HG02642 (cell line): ENCODE results near the gene RO60.
A peak's percentile ranks its signal among the peaks of the same experiment; 100 is the strongest.

Experiments used
- ATAC-seq: cut with Tn5 transposase; IDR thresholded peaks from one replicate; pipeline ENCODE4 v1.9.1; 2021; ENCODE audit warnings: mild to moderate bottlenecking; ENCODE audit not compliant: unreplicated experiment, poor library complexity

Gene RO60

DNA sequence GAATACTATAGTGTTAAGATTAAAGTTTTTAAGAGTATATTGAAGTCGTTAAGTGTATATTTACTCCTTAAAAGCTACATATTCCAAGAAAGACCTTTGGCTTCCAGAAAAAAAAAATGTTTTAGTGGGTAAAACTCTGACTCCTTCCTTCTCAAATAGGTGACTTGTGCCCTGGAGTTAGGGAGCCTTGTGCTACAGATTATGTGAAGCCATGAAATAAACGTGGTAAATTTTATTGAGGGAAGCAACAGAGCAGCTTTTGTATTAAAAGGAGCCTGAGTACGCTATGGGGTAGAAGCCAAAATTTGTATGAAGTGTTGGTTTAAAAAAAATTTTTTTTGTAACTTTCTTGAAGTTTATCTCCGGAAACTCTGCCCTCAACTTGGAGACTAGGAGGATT is 994 bp downstream of the RO60 start:
- no peak for ATAC-seq

DNA sequence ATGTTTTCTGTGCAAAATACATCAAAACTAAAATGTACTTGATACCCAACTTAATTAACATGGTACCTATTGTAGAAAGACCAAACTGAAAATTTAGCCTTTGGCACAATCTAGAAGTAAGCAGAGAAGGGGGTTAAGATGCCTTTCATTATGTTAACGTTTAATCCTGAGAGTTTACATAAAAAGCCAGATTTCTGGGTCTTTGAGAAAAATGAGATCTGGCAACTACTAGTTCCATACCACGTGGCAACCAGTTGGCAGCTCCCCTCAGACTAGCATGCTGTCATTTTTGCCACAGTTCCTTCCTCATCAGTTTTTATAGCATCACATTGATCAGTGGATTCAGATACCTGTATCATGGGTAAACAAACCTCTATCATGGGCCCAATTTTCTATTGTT is 1.5 kb downstream of the RO60 start:
- ATAC-seq: no peak

DNA sequence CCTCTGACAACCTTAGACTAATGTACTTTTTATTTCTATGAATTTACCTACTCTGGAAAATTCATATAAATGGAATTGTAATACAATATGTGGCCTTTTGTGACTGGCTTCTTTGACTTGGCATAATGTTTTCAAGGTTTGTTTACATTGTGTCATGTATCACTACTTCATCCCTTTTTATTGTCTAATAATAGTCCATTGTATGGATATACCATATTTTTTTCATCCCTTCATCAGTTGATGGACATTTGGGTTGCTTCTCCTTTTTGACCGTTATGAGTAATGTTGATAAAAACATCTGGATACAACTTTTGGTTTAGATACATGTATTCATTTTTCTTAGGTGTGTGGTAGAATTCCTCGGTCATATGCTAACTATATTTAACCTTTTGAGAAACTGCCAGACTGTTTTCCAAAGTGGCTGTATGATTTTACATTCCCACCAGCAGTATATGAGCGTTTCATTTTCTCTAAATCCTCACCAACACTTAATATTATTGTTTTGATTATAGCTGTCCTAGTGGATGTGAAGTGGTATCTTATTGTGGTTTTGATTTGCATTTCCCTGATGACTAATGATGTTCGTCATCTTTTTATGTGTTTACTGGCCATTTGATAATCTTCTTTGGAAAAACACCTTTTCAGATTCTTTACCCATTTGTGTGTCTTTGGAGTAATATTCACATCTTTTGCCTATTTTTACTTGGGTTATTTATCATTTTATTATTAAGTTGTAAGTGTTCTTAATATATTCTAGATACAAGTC is 3.5 kb downstream of the RO60 start:
- ATAC-seq: no peak

DNA sequence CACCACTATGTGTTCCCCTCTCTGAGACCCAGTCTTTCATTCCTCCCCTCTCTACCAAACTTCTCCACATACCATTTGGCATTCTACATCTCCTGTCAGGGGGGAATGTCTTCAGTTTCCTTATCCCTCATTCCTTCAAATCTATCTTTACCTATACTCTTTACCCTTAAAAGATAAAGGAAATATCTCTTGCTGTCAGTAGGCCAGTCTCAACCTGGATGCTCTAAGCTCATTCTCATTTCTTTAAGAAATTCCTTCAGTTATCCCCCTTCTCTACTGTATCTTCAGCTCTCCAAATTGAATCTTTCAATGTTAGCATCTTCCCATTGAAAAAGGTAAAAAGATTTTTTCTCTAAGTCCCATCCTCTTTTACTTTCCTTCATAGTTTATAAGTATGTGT is 6.5 kb downstream of the RO60 start:
- no peak for ATAC-seq

DNA sequence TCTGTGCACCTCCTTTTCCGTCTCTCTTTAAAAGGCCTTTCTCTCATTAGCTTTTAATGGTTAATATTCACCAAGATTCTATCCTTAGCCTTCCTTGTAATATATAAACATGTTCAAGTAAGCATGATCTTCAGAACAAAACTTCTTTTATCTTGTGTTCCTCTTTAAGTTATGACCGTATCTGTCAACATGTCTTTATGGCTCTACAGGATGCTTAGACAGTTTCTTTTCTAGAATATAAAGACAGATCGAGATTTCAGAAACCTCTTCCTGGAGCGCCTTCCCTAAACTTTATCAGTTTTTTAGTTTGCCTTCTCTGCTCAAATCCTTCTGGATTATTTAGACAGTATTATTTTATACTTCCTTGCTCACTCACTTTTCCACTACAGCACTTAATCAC is 7.2 kb downstream of the RO60 start:
- ATAC-seq: no peak

DNA sequence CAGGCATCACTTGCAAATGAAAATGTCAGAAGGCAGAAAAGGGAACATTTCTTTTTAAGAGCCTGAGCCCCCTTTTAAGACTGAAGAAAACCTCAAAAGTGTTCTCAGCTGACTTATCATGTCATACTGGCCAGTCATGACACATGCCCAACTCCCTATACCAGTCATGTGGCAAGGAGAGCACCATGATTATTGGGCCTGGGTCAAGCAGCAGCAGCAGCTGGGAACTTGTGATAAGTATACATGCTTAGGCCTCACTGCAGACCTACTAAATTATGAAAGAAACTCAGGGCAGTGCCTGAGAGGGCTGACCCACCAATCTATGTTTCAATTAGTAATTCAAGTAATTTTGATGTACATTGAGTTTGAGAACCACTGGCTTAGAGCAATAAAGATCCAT is 8.6 kb downstream of the RO60 start:
- ATAC-seq: no peak

DNA sequence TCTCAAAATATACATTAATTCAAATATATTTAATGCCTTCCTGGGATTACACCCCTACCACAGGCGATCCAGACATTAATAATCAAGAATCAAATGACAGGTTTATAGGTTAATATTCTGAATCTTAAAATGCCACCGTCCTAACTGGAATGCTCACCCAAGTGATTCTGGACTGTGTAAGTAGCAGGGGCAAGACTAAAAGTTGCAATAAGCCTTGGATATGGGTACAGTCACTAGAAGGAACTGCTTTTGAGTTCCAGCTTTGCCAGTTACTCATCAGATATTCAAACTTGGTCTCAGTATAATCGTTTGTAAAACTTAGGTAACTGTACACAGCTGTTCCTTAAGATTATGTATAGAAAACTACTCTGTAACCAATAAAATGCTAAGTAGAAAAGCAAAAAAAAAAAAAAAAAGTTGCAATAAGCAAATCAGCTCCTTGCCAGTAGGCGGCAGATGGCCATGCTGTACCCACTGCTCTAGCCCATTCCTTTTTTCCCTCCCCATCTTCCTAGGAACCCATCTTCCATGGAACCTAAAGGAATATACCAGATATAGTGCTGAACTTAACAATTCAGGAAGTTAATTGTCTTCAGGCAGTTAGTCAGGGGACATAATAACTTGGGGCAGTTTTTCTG is 10.5 kb downstream of the RO60 start:
- ATAC-seq: peak; percentile 33

DNA sequence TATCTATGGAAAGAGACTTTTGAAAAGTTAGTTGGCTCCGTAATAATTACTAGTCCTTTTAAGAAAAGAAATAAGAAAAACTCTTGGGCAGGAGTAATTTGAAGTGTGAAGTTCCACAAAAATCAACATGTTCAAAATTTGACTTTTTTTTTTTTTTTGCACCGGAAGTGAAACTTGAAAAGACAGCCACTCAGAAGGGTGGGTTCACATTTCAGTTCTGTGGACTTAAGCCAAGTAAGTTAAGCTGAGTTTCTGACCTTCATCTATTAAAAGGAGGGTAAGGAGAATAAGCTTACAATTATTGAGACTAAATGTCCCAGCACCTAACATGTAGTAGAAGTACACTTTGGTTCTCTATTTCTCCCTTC is 11.0 kb downstream of the RO60 start:
- peak; percentile 37 for ATAC-seq

DNA sequence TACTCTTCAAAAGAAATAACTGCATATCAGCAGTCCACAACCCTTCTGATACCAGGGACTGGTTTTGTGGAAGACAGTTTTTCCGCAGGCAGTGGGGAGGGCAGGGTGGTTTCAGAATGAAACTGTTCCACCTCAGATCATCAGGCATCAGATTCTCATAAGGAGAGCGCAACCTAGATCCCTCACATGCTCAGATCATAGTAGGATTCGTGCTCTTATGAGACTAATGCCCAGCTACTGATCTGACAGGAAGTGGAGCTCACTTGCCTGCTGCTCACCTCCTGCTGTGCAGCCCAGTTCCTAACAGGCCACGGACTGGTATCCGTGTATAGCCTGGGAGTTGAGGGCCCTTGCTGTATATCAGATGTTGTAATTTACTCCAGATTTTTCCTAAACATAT is 11.5 kb downstream of the RO60 start:
- ATAC-seq: peak; percentile 55

DNA sequence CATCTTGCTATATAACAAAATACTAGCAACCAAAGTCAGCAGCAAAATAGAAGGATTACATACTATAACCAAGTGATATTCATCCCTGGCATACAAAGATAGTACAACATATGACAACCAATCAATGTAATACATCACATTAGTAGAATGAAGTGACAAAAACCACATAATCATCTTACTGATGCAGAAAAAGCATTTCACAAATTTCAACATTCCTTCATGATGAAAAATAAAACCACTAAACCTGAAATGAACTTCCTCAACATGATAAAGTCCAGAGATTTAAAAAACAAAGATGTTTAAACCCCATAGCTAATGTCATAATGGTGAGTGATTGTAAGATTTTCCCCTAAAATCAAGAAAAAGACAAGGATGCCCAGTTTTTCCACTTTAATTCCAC is 18.6 kb downstream of the RO60 start:
- ATAC-seq: no peak

DNA sequence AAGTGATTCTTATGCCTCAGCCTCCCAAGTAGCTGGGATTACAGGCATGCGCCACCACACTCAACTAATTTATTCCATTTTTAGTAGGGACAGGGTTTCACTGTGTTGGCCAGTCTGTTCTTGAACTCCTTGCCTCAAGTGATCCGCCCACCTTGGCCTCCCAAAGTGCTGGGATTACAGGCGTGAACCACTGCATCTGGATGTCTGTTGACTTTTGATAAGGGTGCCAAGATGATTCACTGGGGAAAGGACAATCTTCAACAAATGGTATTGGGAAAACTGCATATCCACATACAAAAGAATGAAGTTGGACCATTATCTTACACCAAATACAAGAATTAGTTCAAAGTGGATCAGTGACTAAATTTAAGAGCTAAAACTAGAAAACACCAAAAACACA is 19.8 kb downstream of the RO60 start:
- ATAC-seq: no peak

DNA sequence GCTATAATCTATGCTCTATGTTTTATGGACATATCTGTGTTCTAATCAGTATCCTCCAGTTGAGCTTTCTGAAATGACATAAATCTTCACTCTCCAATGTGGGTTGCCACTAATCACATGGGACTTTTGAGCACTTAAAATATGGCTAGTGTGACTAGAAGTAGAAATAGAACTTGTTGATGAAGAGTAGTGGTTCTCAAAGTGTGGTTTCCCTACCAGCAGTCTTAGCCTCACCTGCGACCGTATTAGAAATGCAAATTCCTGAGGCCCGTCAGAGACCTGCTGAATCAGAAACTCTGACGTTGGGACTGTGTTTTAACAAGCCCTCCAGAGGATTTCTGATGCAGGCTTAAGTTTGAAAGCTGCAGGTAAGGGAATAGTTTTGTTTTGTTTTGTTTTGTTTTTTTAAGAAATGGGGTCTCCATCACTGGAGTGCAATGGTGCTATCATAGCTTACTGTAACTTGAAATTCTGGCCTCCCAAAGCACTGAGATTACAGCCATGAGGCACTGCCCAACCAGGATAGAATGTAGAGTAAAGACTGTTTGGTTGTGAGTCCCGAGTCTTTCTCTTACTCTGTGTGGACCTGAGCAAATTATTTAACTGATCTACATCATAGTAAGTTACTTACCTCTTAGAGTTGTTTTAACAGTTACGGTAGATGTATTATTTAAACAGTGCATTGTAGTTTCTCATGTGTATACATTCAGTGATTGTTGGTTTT is 24.1 kb downstream of the RO60 start:
- ATAC-seq: peak; percentile 97

DNA sequence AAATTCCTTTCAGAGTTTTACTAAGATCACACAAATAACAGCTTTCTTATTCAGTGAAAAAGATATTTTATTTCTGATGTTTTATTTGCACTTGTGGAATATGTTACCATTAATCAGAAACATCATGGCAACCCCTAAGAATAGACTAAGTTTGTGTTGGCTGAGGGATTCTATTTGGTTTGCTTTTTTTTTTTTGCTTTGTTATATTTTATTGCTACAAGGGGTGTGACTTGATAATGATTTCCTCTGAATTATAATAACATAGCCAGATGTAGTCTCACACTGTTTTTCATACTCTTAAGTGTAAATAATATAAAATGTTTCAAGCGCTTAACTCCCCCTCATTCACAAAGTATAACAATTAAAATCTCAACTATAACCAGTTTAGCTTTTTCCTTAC is 25.9 kb downstream of the RO60 start:
- ATAC-seq: no peak

DNA sequence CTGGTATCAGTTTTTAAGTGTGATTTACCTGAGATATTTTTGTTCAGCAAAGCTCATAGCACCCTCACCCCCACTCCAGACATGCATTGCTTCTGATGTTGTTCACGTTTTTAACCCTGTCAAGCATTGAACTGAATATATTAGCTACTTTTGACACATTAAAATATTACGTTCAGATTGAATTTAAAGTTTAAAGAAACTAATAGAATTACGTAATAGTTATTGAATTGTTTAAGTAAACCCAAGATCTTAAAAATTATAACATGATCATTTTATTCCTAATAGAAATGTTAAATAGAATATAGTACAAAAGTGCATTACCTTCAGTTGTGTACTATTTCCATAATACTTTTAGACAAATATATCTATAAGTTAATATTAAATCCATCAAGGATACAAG is 26.9 kb downstream of the RO60 start:
- ATAC-seq: no peak

DNA sequence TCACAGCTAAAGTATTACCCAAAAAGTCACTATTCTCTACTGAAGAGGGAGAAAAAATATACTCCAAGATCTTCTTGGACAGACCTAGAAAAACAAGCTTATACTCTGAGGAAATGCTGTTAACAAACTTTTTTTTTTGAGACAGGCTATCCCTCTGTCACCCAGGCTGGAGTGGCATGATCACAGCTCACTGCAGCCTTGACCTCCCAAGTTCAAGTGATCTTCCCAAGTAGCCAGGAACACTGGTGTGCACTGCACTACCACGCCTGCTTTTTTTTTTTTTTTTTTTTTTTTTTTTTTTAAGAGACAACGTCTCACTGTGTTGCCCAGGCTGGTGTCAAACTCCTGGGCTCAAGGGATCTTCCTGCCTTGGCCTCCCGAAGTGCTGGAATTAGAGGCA is 28.5 kb downstream of the RO60 start:
- no peak for ATAC-seq

DNA sequence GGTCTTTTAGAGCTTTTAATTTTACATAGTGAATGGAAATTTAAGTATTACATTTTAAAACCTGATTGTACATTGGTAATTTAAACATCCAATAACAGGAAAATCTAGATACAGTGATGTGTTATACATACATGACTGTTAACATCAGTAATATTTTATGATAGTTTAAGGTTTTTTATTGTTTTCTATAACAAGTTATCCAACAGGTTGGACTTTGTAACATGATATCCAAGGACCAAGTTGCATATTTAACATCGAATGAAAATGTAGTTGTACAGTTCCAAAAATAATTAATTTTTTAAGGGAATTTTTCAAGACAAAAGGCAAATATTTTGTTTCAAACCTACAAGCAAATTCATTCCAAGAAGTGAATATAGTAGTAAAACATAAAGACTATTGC is 31.5 kb downstream of the RO60 start:
- no peak for ATAC-seq

DNA sequence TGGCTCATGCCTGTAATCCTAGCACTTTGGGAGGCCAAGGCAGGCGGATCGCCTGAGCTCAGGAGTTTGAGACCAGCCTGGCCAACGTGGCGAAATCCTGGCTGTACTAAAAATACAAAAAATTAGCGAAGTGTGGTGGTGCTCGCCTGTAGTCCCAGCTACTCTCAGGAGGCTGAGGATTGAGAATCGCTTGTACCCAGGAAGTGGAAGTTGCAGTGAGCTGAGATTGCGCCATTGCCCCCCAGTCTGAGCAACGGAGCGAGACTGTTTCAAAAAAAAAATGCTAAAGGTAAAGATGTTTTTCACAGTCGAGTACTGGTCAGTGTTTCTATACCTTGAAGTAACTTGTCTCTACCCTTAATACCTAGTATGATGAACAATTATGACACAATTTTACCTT is 34.7 kb downstream of the RO60 start:
- no peak for ATAC-seq

DNA sequence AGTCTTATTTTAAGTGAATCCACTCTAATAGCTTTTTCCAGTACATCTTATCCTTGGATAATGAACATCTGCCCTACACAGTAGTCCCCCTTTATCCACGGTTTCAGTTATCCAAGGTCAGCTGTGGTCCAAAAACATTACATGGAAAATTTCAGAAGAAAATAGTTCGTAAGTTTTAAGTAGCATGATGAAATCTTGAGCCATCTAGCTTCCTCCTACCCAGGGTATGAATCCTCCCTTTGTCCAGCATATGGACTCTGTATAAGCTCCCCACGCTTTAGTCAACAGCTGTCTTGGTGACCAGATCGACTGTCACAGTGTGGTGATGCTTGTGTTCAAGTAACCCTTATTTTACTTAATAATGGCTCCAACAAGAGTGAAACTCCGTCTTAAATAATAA is 43.2 kb downstream of the RO60 start:
- no peak for ATAC-seq

DNA sequence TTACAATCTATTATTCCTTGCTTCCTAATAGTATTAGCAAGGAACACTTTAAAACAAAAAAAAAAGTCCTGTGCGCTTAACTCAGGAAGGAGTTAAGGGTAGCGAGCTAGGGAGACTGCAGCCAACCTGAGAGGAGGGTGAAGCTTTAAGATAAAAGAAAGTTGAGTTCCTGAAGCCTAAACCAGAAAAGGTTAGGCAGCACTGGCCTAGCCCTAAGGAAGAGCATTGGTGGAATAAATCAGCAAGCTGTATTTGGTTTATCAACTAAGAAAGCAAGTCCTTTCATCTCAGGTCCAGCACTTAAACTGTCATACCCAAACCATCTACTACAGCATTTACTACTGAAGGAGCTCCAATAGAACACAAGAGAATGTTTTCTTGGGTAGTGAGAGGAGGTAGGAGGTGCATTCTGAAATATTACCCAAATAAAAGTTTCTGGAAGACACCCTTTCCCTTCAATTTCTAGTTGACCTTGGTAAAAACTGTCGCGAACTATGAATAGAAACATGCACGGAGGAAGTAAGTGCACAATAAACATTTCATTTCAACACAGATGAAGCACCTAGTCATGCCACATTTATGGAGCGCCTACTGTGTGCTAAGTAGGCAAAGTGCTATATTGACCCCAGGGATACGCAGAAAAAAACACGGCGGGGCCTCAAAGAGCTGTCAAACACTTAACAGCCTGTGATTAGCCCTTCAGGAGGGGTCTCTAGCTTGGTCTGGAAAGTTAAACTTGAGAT is 44.5 kb downstream of the RO60 start:
- no peak for ATAC-seq

DNA sequence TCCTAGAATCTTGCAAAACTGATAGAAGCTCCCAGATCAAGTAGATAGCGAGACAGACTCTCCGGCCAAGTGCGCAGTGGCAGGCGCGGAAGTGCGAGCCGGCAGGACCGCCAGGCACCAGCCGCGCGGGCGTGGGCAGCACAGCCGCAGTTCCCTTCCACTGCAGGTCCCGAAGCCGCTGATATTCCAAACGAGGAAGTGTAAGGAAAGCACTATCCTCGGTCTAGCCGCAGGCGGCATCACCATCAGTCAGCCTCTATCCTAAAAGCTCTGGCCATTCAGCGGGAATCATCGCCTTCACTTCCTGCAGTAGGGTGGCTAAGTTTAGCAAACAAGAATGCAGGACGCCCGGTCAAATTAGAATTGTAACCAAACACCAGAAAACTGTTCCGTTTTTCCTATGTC is 45.1 kb downstream of the RO60 start:
- peak; percentile 38 for ATAC-seq
